H1 (cell line): ENCODE results near the gene TRAPPC2.

Experiments used
- ATF2 ChIP-seq: IDR thresholded peaks from 2 replicates; pipeline ENCODE4 v1.6.1; 2012; ENCODE audit warnings: low read length, inconsistent platforms
- BRCA1 ChIP-seq: IDR thresholded peaks from 2 replicates; pipeline ENCODE4 v1.6.1; 2012; ENCODE audit warnings: low read depth, low read length, improper control_type of control experiment
- CTCF ChIP-seq, 3 experiments: IDR thresholded peaks; 1 replicate in 2 of 3; 2 replicates in 1 of 3; pipeline versions ENCODE4 v1.5.1 to v1.6.1; 2011; ENCODE audit warnings: low read length in 3 of 3, mild to moderate bottlenecking in 3 of 3, inconsistent platforms in 2 of 3, low read depth in 1 of 3, moderate library complexity in 1 of 3; ENCODE audit not compliant: insufficient read depth in 1 of 3; ENCODE audit errors: control extremely low read depth in 1 of 3
- POLR2AphosphoS5 ChIP-seq: IDR thresholded peaks from 2 replicates; pipeline ENCODE4 v1.6.1; 2011; ENCODE audit warnings: low read depth, low read length
- RAD21 ChIP-seq, 2 experiments: IDR thresholded peaks in 1 of 2; conservative IDR thresholded peaks in 1 of 2; 2 replicates each; pipeline ENCODE4 v1.6.1; 2011; ENCODE audit warnings: low read depth in 2 of 2, low read length in 2 of 2, improper control_type of control experiment in 1 of 2, inconsistent platforms in 1 of 2, mild to moderate bottlenecking in 1 of 2, moderate library complexity in 1 of 2
- RNF2 ChIP-seq: fragments of 200-900, 300-1000 bp; sonication (generic); IDR thresholded peaks from 2 replicates; pipeline ENCODE4 v1.7.1; 2016; ENCODE audit warnings: borderline replicate concordance, low read depth, mild to moderate bottlenecking, antibody characterized with exemption, low read length; ENCODE audit not compliant: poor library complexity, severe bottlenecking; ENCODE audit errors: missing control alignments

- TF ChIP-seq CTCF (IDR thresholded peaks at IDR 0.05; ENCODE audit: control extremely low read depth in 1 of 3, insufficient read depth in 1 of 3, low read depth in 1 of 3, low read length in 3 of 3) (no peak), ATF2 (no peak), RNF2 (no peak), POLR2AphosphoS5 (no peak), BRCA1 (no peak), RAD21 (IDR thresholded peaks at IDR 0.05 in 1 of 2, conservative IDR thresholded peaks at IDR 0.05 in 1 of 2; ENCODE audit: low read depth in 2 of 2, low read length in 2 of 2) (no peak)
These were observed 41.4 kb upstream of the TRAPPC2 start for GRCh38 chrX:13775837-13776236.
